Fibroblast of skin of left biceps (primary cell): ENCODE results near the gene MARCHF3.
A peak's percentile ranks its signal among the peaks of the same experiment; 100 is the strongest.

ENCODE experiments used
- DNase-seq, 2 experiments: peaks; one replicate each; pipeline ENCODE4 v3.0.0-alpha.2; 2013; ENCODE audit warnings: low read depth in 2 of 2

Gene MARCHF3

GRCh38 chr5:126982926-126983873, 47.2 kb downstream of the MARCHF3 start:
- no peak for DNase-seq

GRCh38 chr5:126982202-126982601, 48.2 kb downstream of the MARCHF3 start:
- DNase-seq, result no peak

DNA sequence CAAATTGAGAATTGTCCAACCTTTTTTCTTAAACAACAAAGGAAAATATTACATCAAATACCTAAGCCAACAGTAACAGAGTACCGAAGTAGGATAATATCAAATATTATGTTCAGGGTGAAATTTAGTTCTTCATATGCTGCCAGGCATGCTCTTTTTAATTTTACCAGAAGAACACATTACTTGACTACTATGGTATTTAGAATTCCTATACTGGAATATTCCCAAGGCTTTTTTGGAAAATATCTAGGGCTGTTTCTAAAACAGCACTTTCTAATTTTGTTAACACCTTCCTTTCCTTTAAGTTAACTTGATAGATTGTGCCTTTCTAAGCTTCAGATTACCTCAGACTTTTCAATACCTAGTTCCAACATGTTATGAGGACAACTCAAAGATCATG, 48.7 kb downstream of the MARCHF3 start:
- DNase-seq, result no peak

GRCh38 chr5:126981222-126981621, 49.1 kb downstream of the MARCHF3 start:
- DNase-seq, result no peak

DNA sequence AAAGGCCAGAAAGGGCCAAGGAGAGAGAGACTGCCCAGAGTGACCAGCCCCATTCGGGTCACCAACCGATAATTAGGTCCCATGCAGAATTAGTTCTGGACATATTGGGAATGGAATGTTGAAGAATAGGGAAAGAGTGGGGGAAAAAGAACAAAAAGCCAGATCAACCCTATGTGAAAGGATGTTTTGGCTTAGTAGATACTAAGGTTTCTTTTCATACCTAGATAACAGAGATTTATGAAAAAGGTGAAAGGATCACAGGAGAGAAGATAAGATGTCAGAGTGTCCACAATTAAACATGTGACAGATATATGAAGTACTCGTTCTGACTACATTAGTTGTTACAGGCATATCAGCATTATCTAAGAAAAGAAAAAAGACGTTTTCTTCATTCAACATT, 52.1 kb downstream of the MARCHF3 start:
- DNase-seq, result no peak

GRCh38 chr5:126976520-126977172, 53.7 kb downstream of the MARCHF3 start:
- no peak for DNase-seq

DNA sequence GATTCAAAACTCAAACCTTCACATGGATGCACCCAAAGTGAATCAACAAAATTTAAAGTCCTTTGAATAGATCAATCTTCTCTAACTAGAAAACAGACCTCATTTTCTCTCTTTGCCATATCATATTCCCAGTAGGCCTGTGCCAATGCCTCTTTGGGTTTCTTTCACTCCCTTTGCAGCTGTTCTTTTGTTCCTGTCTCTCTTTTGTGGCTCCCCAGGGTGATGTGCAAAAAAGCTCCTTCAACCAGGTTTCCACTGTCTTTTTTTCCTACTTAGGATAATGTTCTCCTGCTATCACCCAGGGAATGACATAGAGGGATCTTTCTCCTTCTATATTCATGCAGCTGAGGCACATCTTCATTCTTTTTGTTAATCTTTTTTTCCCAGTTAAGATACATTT, 54.6 kb downstream of the MARCHF3 start:
- DNase-seq, result no peak

DNA sequence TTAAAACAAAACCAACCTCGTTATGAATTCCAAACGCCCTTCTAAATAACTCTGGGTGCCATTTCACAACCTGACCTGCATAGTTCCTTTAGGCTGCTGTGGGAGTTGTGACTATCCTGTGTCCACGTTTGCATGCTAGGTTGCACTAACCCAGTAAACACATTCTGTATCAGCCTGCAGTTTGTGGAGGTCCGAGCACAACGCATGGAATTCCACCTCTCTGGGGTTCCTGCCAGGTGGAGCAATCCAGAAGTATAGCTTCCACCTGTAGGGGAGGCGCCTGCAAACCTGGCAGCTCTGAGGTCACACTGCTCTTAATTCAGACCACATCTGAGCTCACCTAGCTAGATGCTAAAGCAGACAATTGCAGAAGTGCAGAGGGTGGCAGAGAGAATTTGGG, 57.2 kb downstream of the MARCHF3 start:
- DNase-seq, result no peak

DNA sequence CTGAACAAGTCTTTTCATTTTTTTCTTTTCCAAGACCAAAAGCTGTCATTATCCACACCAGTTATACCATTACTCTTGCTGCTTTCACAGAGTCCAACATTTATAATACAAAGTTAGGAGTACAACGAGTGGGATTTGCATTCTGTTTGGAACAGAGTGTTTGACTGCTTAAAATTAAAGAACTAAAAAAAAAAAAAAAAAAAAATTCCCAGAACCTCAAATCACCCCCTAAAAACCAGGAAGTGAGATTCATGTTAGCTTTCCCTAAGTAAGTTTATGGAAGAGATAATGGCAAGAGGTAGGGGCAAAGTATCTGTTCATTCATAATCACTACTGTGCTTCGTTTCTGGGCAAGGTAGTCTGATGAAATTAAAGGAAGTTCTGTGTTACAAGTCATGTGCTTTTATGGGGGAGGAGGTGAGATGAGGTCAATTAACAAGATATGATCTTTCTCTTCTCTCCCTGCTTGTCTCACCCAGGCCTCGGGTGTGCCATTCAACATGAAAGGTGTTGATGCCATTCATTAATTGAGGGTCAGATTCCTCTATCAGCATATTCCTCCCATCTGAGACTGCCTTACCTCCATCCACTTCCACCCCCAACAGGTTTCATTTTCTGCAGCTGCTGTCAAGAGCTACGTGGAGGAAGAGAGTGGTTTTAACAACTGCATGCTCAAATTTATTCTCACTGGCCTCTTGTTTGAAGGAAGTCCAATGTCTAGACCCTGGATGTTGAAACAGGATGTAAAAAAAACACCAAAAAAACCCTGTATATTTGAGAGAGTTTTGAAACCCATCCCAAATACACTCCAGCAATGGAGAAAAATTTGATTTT, 58.1 kb downstream of the MARCHF3 start:
- no peak for DNase-seq

- DNase-seq, result no peak
Measured at GRCh38 chr5:126971455-126972031, 58.8 kb downstream of the MARCHF3 start.

- peak; percentile 93 to 94 for DNase-seq
Measured at GRCh38 chr5:126970517-126971017, 59.8 kb downstream of the MARCHF3 start.

DNA sequence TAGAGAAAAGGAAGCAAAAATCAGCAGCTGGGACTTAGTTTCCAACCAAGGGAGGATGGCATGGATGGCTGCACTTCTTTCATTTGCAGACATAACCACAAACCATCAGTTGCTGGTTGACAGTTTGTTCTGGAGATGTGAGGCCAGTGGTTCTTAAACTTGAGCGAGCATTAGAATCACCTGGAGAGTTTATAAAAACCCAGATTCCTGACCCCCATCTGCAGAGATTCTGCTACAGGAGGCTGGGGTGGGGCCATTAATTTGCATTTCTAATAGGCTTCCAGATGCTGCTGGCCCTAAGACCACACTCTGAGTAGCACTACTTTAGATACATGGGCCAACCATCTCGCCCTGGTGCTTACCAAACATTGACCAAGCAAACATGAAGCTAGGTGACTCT, 60.8 kb downstream of the MARCHF3 start:
- DNase-seq, result no peak

DNA sequence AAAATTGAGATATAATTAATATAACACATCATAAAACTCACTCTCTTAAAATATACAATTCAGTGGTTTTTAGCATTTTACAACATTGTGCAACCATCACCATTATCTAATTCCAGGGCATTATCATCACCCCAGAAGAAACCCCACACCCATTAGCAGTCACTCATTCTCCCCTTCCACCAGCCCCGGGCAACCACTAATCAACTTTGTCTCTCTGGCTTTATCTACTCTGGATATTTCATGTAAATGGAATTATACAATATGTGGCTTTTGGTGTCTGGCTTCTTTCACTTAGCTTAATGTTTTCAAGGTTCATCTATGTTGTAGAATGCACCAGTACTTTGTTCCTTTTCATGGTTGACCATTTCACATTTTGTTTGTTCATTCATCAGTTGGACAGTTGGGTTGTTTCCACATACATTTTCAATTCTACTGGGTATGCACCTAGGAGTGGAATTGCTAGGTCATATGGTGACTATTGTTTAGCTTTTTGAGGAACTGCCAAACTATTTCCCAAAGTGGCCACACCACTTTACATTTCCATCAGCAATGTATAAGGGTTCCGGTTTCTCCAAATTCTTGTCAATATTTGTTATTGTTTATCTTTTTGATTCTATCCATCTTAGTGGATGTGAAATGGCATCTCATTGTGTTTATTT, 62.4 kb downstream of the MARCHF3 start:
- peak in 1 of 2 experiments; percentile 29 for DNase-seq

GRCh38 chr5:126965487-126965886, 64.9 kb downstream of the MARCHF3 start:
- DNase-seq, result no peak

- peak; percentile 91 to 92 for DNase-seq
Measured at GRCh38 chr5:126965061-126965475, 65.3 kb downstream of the MARCHF3 start.

DNA sequence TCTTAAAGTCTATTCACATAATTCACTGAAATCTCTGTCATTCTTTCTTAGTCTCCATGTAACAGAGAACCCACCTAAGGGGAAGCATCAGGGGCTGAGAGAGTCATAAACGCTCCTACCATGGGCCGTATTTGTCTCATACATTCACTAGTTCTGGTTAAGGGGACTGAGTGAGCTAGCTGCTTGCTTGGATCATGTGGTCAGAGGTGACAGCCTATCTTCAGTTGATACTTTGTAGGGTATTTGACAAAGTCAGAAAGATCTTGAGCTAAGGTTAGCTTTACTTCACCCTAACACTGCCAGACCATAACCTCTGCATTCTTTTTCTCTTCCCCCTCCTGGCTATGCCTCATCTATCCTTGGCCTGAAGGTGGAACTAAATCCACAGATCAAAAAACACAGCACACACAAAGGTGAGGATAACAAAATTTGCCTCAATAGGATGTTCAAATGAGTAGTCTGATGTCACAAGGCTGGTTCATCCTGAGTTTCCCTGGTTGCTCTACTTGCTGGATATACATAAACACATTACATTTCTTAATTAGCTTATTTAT, 66.5 kb downstream of the MARCHF3 start:
- no peak for DNase-seq

DNA sequence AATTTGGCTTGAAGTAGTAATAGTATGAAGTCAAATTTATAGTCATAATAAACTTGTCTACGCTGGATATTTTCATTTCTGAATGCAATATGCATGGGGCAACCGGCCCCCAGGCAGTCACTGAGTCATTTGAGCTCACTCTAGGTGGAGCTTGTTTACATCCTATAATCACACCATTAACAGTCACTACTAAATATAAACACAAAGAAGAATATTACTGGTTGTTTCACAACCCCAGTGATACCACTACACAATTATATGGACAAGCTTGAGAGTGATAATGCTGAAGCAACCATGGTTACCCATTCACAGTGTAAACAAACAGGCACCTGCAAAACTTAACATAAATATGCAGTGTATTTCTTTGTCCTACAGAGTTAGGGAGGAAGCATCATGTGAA, 68.7 kb downstream of the MARCHF3 start:
- DNase-seq, result no peak

GRCh38 chr5:126961128-126961527, 69.2 kb downstream of the MARCHF3 start:
- DNase-seq, result no peak

GRCh38 chr5:126959188-126959587, 71.2 kb downstream of the MARCHF3 start:
- DNase-seq, result no peak

- no peak for DNase-seq
Measured at GRCh38 chr5:126956991-126957390, 73.4 kb downstream of the MARCHF3 start.

- peak; percentile 38 to 41 for DNase-seq
Measured at GRCh38 chr5:126954981-126955380, 75.4 kb downstream of the MARCHF3 start.
